ENCODE data around the gene DAB2IP. TPM values are rescaled to one million over a fixed set of nuclear protein-coding genes. Genes with fewer than 3 reads are reported as not detected.

DAB2IP gene
- total RNA-seq, 1 experiment from 2014 or later: 56.3 TPM

- Mint-ChIP-seq H3K36me3 (ENCODE audit: insufficient read depth, unreplicated experiment) (no peaks in the 10 kb centered on the region), H3K4me3 (ENCODE audit: low read depth, unreplicated experiment) (no peak overlapping the region), H3K9me3 (ENCODE audit: low read depth, unreplicated experiment) (no peaks in the 10 kb centered on the region), H3K4me1 (ENCODE audit: low read depth, unreplicated experiment) (no peaks in the 10 kb centered on the region), H3K27ac (ENCODE audit: unreplicated experiment) (no peak overlapping the region), H3K27me3 (ENCODE audit: unreplicated experiment) (no peaks in the 10 kb centered on the region)
- intact Hi-C loops (cut with micrococcal nuclease; ENCODE audit: unreplicated experiment): no loop called here
- DNase-seq: no peak
- CTCF ChIA-PET: no interaction called here
- BruUV-seq (replicated peaks): no TSS peak
- TF ChIP-seq CTCF (IDR thresholded peaks at IDR 0.05; ENCODE audit: unreplicated experiment): no peak
These were observed 156.4 kb downstream of the DAB2IP start for GRCh38 chr9:121807823-121808278.

GRCh38 chr9:121808781-121809180 is 157.3 kb downstream of the DAB2IP start:
- no peaks in the 10 kb centered on the region for H3K4me1 Mint-ChIP-seq (ENCODE audit: low read depth, unreplicated experiment)
- TF ChIP-seq CTCF (IDR thresholded peaks at IDR 0.05; ENCODE audit: unreplicated experiment): no peak
- no peaks in the 10 kb centered on the region for H3K36me3 Mint-ChIP-seq (ENCODE audit: insufficient read depth, unreplicated experiment)
- intact Hi-C loops (cut with micrococcal nuclease; ENCODE audit: unreplicated experiment): no loop called here
- H3K4me3 Mint-ChIP-seq (ENCODE audit: low read depth, unreplicated experiment): no peak overlapping the region
- H3K9me3 Mint-ChIP-seq (ENCODE audit: low read depth, unreplicated experiment): no peaks in the 10 kb centered on the region
- H3K27me3 Mint-ChIP-seq (ENCODE audit: unreplicated experiment): no peaks in the 10 kb centered on the region
- DNase-seq: no peak
- BruUV-seq (replicated peaks): no TSS peak
- H3K27ac Mint-ChIP-seq (ENCODE audit: unreplicated experiment): no peak overlapping the region
- CTCF ChIA-PET: no interaction called here

GRCh38 chr9:121809356-121810050 is 158.1 kb downstream of the DAB2IP start:
- Mint-ChIP-seq H3K27me3 (ENCODE audit: unreplicated experiment) (no peaks in the 10 kb centered on the region), H3K27ac (ENCODE audit: unreplicated experiment) (no peak overlapping the region), H3K4me3 (ENCODE audit: low read depth, unreplicated experiment) (no peak overlapping the region), H3K4me1 (ENCODE audit: low read depth, unreplicated experiment) (no peaks in the 10 kb centered on the region), H3K36me3 (ENCODE audit: insufficient read depth, unreplicated experiment) (no peaks in the 10 kb centered on the region), H3K9me3 (ENCODE audit: low read depth, unreplicated experiment) (no peaks in the 10 kb centered on the region)
- CTCF ChIA-PET: no interaction called here
- no peak for DNase-seq
- intact Hi-C loops (cut with micrococcal nuclease; ENCODE audit: unreplicated experiment): no loop called here
- BruUV-seq (replicated peaks): no TSS peak
- TF ChIP-seq CTCF (IDR thresholded peaks at IDR 0.05; ENCODE audit: unreplicated experiment): no peak

GRCh38 chr9:121810489-121810888 is 159.1 kb downstream of the DAB2IP start:
- Mint-ChIP-seq H3K27ac (ENCODE audit: unreplicated experiment) (no peak overlapping the region), H3K27me3 (ENCODE audit: unreplicated experiment) (no peaks in the 10 kb centered on the region), H3K4me3 (ENCODE audit: low read depth, unreplicated experiment) (no peak overlapping the region), H3K4me1 (ENCODE audit: low read depth, unreplicated experiment) (no peaks in the 10 kb centered on the region), H3K9me3 (ENCODE audit: low read depth, unreplicated experiment) (no peaks in the 10 kb centered on the region), H3K36me3 (ENCODE audit: insufficient read depth, unreplicated experiment) (no peaks in the 10 kb centered on the region)
- DNase-seq: no peak
- CTCF ChIA-PET: no interaction called here
- TF ChIP-seq CTCF (IDR thresholded peaks at IDR 0.05; ENCODE audit: unreplicated experiment): no peak
- intact Hi-C loops (cut with micrococcal nuclease; ENCODE audit: unreplicated experiment): no loop called here
- no TSS peak for BruUV-seq (replicated peaks)

Data from Calu3 (cell line).